K562 (cell line): ENCODE results near the gene TMEM208. TPM values are rescaled to one million over a fixed set of nuclear protein-coding genes. Genes with fewer than 3 reads are reported as not detected.

Experiments
- ATAC-seq: fragments of 200-7000 bp; cut with Tn5 transposase; 3 replicates; pipeline ENCODE4 v1.9.1; 2020; ENCODE audit warnings: moderate library complexity
- BruUV-seq: library from RNA; stranded (reverse); fragments of 400-500 nt; replicated peaks from 2 replicates; lab custom pipeline; 2021; lab: Mats Ljungman, UMichigan
- CTCF ChIA-PET: fragments of 300-600 bp; formaldehyde crosslinking; extraction: SDS; loops from one replicate; lab custom pipeline; 2021; ENCODE audit warnings: low intra/inter-chr PET ratio; lab: Yijun Ruan, JAX
- POLR2A ChIA-PET: fragments of 300-600, 350-650 bp; sonication (Branson Sonifier 250); formaldehyde crosslinking; extraction: SDS; loops from one replicate; lab custom pipeline; 2021; ENCODE audit warnings: antibody characterized with exemption, inconsistent platforms; lab: Yijun Ruan, JAX
- DNase-seq, 4 experiments: peaks; one replicate each; pipeline versions ENCODE4 v3.0.0 to v3.0.0-alpha.2; 2011 to 2018; ENCODE audit warnings: low spot score in 3 of 4, mixed read lengths in 3 of 4; ENCODE audit errors: extremely low read depth in 1 of 4
- FAIRE-seq: peaks from 2 replicates; lab custom pipeline; 2011; peaks lifted over from hg19 to GRCh38; lab: Jason Lieb, UNC
- H2AFZ ChIP-seq: 2 replicates; pipeline ENCODE4 v1.6.0; 2011; ENCODE audit warnings: low read depth, low read length, control low read depth, inconsistent platforms
- H3K27ac ChIP-seq: fragments of 200-600 bp; 3 replicates; pipeline ENCODE4 v1.8.0; 2011; ENCODE audit warnings: low read depth, mild to moderate bottlenecking, control low read depth, inconsistent platforms, low read length, moderate library complexity, mixed read lengths; ENCODE audit errors: extremely low read depth
- H3K27me3 ChIP-seq, 2 experiments: fragments of 300-600 bp in 1 of 2; 2 replicates in 1 of 2; 3 replicates in 1 of 2; pipeline versions ENCODE4 v1.6.0 to v1.8.0; 2011; ENCODE audit warnings: inconsistent platforms in 2 of 2, low read length in 2 of 2, mild to moderate bottlenecking in 1 of 2, mixed read lengths in 1 of 2, moderate library complexity in 1 of 2; ENCODE audit not compliant: control insufficient read depth in 2 of 2, insufficient read depth in 2 of 2
- H3K36me3 ChIP-seq: fragments of 300-600 bp; 3 replicates; pipeline ENCODE4 v1.8.0; 2011; ENCODE audit warnings: mild to moderate bottlenecking, low read length, inconsistent platforms; ENCODE audit not compliant: control insufficient read depth, insufficient read depth
- H3K4me1 ChIP-seq, 2 experiments: fragments of 200-600 bp in 1 of 2; replicated peaks in 1 of 2; 2 replicates in 1 of 2; 3 replicates in 1 of 2; pipeline versions ENCODE4 v1.5.1 to v1.8.0; 2011; ENCODE audit warnings: inconsistent platforms in 2 of 2, low read length in 2 of 2, mild to moderate bottlenecking in 1 of 2, mixed read lengths in 1 of 2, moderate library complexity in 1 of 2; ENCODE audit not compliant: control insufficient read depth in 2 of 2, insufficient read depth in 2 of 2
- H3K4me2 ChIP-seq: 2 replicates; pipeline ENCODE4 v1.6.1; 2011; ENCODE audit warnings: low read length, control low read depth, inconsistent platforms, mixed read lengths; ENCODE audit not compliant: insufficient read depth
- H3K4me3 ChIP-seq: fragments of 200-600 bp; sonication (generic), shearing (Covaris generic); 2 replicates; pipeline ENCODE4 v1.5.1; 2016; ENCODE audit warnings: control low read depth, inconsistent platforms
- H3K79me2 ChIP-seq: fragments of 200-600 bp; 3 replicates; pipeline ENCODE4 v1.8.0; 2011; ENCODE audit warnings: low read length, inconsistent platforms; ENCODE audit not compliant: control insufficient read depth, insufficient read depth
- H3K9ac ChIP-seq, 2 experiments: 2 replicates each; pipeline versions ENCODE4 v1.6.0 to v1.6.1; 2011; ENCODE audit warnings: low read depth in 2 of 2, low read length in 2 of 2, control low read depth in 1 of 2, inconsistent platforms in 1 of 2, mild to moderate bottlenecking in 1 of 2, mixed read lengths in 1 of 2; ENCODE audit not compliant: insufficient read depth in 1 of 2
- H3K9me1 ChIP-seq: one replicate; pipeline ENCODE4 v1.6.0; 2011; ENCODE audit warnings: inconsistent platforms, mild to moderate bottlenecking, low read length, moderate library complexity; ENCODE audit not compliant: control insufficient read depth, insufficient read depth
- H3K9me3 ChIP-seq: replicated peaks from 2 replicates; pipeline ENCODE4 v1.5.1; 2011; ENCODE audit warnings: low read depth, low read length, inconsistent platforms; ENCODE audit not compliant: control insufficient read depth, insufficient read depth
- H4K20me1 ChIP-seq: replicated peaks from 2 replicates; pipeline ENCODE4 v1.6.1; 2011; ENCODE audit warnings: low read length, inconsistent platforms, mixed read lengths; ENCODE audit not compliant: control insufficient read depth, insufficient read depth
- ETV5 ChIP-seq: sonication (generic); formaldehyde crosslinking; IDR thresholded peaks from 2 replicates; pipeline ENCODE4 v1.4.0; 2020; ENCODE audit warnings: low read depth, mild to moderate bottlenecking, missing genetic modification reagents
- MTA3 ChIP-seq: fragments of 450-650 bp; formaldehyde crosslinking; IDR thresholded peaks from 2 replicates; pipeline ENCODE4 v1.6.1; 2017; ENCODE audit warnings: mild to moderate bottlenecking, borderline replicate concordance
- NFIX ChIP-seq: fragments of 250-450 bp; sonication (Bioruptor Pico); IDR thresholded peaks from 2 replicates; pipeline ENCODE4 v1.4.0; 2020; ENCODE audit warnings: low read depth, mild to moderate bottlenecking, moderate library complexity
- NR1H2 ChIP-seq: sonication (generic); formaldehyde crosslinking; IDR thresholded peaks from 2 replicates; pipeline ENCODE4 v1.4.0; 2020; ENCODE audit warnings: mild to moderate bottlenecking, missing genetic modification reagents
- SRSF1 ChIP-seq: fragments of 200-400 bp; formaldehyde crosslinking; IDR thresholded peaks from 2 replicates; pipeline ENCODE4 v1.6.1; 2017; ENCODE audit warnings: mild to moderate bottlenecking, low read depth, low read length, moderate library complexity
- TAL1 ChIP-seq: fragments of 450-650 bp; IDR thresholded peaks from 2 replicates; pipeline ENCODE4 v1.6.1; 2016; ENCODE audit warnings: mild to moderate bottlenecking
- WGBS: fragments of 100-300 bp; shearing (Covaris generic); methylation state at CpG from one replicate; pipeline ENCODE4 v1.1.6; 2016; ENCODE audit warnings: low coverage, mixed read lengths; ENCODE audit not compliant: insufficient coverage; ENCODE audit errors: missing lambda C conversion rate; 5-methylcytosine and 5-hydroxymethylcytosine counted together
- in situ Hi-C: fragments of 300-500 bp; cut with MboI; formaldehyde crosslinking; loops from 4 replicates; pipeline ENCODE4 v1.15.0; 2018; ENCODE audit warnings: inconsistent platforms, mixed read lengths
- intact Hi-C: fragments of 100-400 bp; cut with micrococcal nuclease; formaldehyde crosslinking; loops from 2 replicates; pipeline ENCODE4 v1.14.2; 2022
- polyA plus RNA-seq, 8 experiments: library from polyadenylated mRNA; depleted of rRNA in 4 of 8; stranded (reverse) in 5 of 8; unstranded in 3 of 8; fragments of >200 nt; fragmentation: Nextera tagmentation in 2 of 8; fragmentation: Illumina TruSeq in 1 of 8; extraction: Ambion mirVana in 2 of 8; extraction: Trizol in 1 of 8; gene quantifications; 2 replicates each; pipeline versions ENCODE4 v1.2.1 to v1.2.3, GENCODE V29; 2011 to 2014; ENCODE audit warnings: inconsistent platforms in 1 of 8, missing spikeins in 1 of 8
- total RNA-seq, 7 experiments: library from RNA; depleted of rRNA in 6 of 7; stranded (reverse); fragments of >200 nt in 6 of 7; fragmentation: Illumina TruSeq in 2 of 7; extraction: Trizol in 2 of 7; gene quantifications; 2 replicates each; pipeline versions ENCODE4 v1.2.1 to v1.2.3, GENCODE V29; 2011 to 2021; ENCODE audit warnings: low replicate concordance in 1 of 7
- TF ChIP-seq, protein P1 (sequence below): sonication (generic); formaldehyde crosslinking; IDR thresholded peaks from 2 replicates; pipeline ENCODE4 v1.8.0; 2022; ENCODE audit warnings: missing genetic modification reagents, mild to moderate bottlenecking, borderline replicate concordance
- TF ChIP-seq, protein P2 (sequence below), 2 experiments: fragments of 450-650 bp in 1 of 2; IDR thresholded peaks; 2 replicates each; pipeline ENCODE4 v1.6.1; 2011 to 2017; ENCODE audit warnings: low read depth in 2 of 2, antibody characterized with exemption in 1 of 2, borderline replicate concordance in 1 of 2, low read length in 1 of 2, mild to moderate bottlenecking in 1 of 2, mixed read lengths in 1 of 2; ENCODE audit not compliant: control insufficient read depth in 1 of 2
- TF ChIP-seq, protein P3 (sequence below): sonication (generic); formaldehyde crosslinking; IDR thresholded peaks from 2 replicates; pipeline ENCODE4 v1.9.0; 2022; ENCODE audit warnings: mild to moderate bottlenecking, missing genetic modification reagents
- TF ChIP-seq, protein P4 (sequence below): sonication (generic); formaldehyde crosslinking; IDR thresholded peaks from 2 replicates; pipeline ENCODE4 v1.8.0; 2023; ENCODE audit warnings: mild to moderate bottlenecking, missing genetic modification reagents

The TMEM208 gene
- total and polyA plus RNA-seq, 9 of the 15 experiments (the other 6 are each of a cell fraction or from before 2014, with no cell fraction given) = 31.8 to 239 (median 54.3) TPM

DNA sequence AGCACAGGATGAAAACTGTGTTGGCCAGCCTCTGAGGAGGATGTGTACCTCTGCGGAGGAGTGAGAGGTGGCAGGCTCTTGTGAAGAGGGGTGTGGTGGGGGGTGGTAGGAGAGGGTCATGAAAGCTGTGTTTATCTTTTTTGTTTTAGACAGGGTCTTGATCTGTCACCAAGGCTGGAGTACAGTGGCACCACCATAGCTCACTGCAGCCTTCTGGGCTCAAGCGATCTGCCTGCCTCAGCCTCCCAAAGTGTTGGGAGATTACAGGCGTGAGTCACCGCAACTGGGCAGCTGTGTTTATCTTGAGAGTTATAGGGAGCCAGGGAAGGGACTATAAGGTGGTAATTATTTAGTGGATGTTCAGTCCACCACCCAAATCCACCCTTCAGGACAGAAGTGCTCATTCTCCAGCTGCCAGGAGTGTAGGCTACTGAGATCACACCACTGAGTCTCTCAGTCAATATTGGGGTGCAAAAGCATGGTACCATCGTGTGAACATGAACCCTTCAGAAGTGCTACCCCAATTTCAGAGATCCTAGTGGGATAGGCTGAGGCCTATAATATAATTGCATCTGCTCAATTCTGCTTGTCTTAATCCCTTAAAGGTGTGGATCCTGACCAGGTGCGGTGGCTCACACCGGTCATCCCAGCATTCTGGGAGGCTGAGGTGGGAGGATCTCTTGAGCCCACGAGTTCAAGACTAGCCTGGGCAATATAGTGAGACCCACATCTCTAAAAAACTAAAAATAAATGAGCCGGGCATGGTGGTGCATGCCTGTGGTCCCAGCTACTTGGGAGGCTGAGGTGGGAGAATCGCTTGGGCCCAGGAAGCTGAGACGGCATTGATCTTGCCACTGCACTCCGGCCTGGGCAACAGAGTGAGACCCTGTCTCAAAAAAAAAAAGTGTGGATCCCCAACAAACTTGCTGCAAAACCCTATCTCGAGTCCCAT is 36.2 kb upstream of the TMEM208 start:
- Histone ChIP-seq H3K4me2 (peak overlapping the region; percentile 97), H3K27me3 (no peaks in the 10 kb centered on the region), H3K79me2 (peaks cover 42% of the 10 kb centered on the region), H3K4me1 (peaks cover 39 to 71% of the 10 kb centered on the region in 2 experiments), H3K9ac (peak overlapping the region; percentile 19 to 24; a peak in 1 of 4 replicates), H3K9me1 (no peaks in the 10 kb centered on the region), H3K27ac (peak overlapping the region; percentile 11; the same call in 1 of the 3 replicates), H2AFZ (peak overlapping the region; percentile 88), H3K4me3 (no peak overlapping the region), H3K36me3 (peaks cover 30% of the 10 kb centered on the region), H3K9me3 (no peaks in the 10 kb centered on the region), H4K20me1 (0 out of 2 replicates have a peak, but pooled peaks cover 2% of the 10 kb centered on the region)
- intact Hi-C loops = loop anchor here (5.0 kb wide), 1 partner anchor 37 kb away; the partner anchor contains the start of gene TMEM208
- in situ Hi-C loops = no loop called here
- ChIA-PET CTCF (no interaction called here), POLR2A (interaction anchor here (0.6 to 1.1 kb wide), 6 partner anchors 30 to 172 kb away, joined by 3 to 4 read pairs (median 4); partner anchors contain the start of genes FBXL8, TMEM208 and TRADD)
- 38% methylated on average over 13 of the region's 13 CpGs for WGBS
- FAIRE-seq = peak; percentile 85
- ATAC-seq = peak; percentile 26
- DNase-seq = peak in 1 of 4 experiments; percentile 73
- no TSS peak for BruUV-seq
- no peak for TF ChIP-seq ETV5 (CRISPR knock-in tag)
- TF ChIP-seq, protein P1, sequence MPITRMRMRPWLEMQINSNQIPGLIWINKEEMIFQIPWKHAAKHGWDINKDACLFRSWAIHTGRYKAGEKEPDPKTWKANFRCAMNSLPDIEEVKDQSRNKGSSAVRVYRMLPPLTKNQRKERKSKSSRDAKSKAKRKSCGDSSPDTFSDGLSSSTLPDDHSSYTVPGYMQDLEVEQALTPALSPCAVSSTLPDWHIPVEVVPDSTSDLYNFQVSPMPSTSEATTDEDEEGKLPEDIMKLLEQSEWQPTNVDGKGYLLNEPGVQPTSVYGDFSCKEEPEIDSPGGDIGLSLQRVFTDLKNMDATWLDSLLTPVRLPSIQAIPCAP = no peak
- TF ChIP-seq NR1H2 (CRISPR knock-in tag) = no peak
- TF ChIP-seq TAL1 = peak; percentile 52
- TF ChIP-seq NFIX (CRISPR knock-in tag) = no peak
- TF ChIP-seq SRSF1 = no peak
- TF ChIP-seq, protein P2, sequence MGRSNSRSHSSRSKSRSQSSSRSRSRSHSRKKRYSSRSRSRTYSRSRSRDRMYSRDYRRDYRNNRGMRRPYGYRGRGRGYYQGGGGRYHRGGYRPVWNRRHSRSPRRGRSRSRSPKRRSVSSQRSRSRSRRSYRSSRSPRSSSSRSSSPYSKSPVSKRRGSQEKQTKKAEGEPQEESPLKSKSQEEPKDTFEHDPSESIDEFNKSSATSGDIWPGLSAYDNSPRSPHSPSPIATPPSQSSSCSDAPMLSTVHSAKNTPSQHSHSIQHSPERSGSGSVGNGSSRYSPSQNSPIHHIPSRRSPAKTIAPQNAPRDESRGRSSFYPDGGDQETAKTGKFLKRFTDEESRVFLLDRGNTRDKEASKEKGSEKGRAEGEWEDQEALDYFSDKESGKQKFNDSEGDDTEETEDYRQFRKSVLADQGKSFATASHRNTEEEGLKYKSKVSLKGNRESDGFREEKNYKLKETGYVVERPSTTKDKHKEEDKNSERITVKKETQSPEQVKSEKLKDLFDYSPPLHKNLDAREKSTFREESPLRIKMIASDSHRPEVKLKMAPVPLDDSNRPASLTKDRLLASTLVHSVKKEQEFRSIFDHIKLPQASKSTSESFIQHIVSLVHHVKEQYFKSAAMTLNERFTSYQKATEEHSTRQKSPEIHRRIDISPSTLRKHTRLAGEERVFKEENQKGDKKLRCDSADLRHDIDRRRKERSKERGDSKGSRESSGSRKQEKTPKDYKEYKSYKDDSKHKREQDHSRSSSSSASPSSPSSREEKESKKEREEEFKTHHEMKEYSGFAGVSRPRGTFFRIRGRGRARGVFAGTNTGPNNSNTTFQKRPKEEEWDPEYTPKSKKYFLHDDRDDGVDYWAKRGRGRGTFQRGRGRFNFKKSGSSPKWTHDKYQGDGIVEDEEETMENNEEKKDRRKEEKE (IDR thresholded peaks at IDR 0.05; ENCODE audit: borderline replicate concordance in 1 of 2, control insufficient read depth in 1 of 2, low read depth in 2 of 2, low read length in 1 of 2) = no peak
- TF ChIP-seq, protein P3, sequence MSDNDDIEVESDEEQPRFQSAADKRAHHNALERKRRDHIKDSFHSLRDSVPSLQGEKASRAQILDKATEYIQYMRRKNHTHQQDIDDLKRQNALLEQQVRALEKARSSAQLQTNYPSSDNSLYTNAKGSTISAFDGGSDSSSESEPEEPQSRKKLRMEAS (CRISPR knock-in tag) = peak; percentile 30; the same call in 1 of the 2 replicates
- TF ChIP-seq, protein P4, sequence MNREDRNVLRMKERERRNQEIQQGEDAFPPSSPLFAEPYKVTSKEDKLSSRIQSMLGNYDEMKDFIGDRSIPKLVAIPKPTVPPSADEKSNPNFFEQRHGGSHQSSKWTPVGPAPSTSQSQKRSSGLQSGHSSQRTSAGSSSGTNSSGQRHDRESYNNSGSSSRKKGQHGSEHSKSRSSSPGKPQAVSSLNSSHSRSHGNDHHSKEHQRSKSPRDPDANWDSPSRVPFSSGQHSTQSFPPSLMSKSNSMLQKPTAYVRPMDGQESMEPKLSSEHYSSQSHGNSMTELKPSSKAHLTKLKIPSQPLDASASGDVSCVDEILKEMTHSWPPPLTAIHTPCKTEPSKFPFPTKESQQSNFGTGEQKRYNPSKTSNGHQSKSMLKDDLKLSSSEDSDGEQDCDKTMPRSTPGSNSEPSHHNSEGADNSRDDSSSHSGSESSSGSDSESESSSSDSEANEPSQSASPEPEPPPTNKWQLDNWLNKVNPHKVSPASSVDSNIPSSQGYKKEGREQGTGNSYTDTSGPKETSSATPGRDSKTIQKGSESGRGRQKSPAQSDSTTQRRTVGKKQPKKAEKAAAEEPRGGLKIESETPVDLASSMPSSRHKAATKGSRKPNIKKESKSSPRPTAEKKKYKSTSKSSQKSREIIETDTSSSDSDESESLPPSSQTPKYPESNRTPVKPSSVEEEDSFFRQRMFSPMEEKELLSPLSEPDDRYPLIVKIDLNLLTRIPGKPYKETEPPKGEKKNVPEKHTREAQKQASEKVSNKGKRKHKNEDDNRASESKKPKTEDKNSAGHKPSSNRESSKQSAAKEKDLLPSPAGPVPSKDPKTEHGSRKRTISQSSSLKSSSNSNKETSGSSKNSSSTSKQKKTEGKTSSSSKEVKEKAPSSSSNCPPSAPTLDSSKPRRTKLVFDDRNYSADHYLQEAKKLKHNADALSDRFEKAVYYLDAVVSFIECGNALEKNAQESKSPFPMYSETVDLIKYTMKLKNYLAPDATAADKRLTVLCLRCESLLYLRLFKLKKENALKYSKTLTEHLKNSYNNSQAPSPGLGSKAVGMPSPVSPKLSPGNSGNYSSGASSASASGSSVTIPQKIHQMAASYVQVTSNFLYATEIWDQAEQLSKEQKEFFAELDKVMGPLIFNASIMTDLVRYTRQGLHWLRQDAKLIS = no peak
- 0 out of 2 replicates have a peak, but pooled peaks have one; percentile 33 for TF ChIP-seq MTA3
